B cell (primary cell): ENCODE results near the gene GSG1L.

Experiments used
- EZH2 ChIP-seq: IDR thresholded peaks from 2 replicates; pipeline ENCODE4 v1.6.1; 2012; ENCODE audit warnings: borderline replicate concordance, low read depth, mild to moderate bottlenecking, moderate library complexity, low read length; ENCODE audit not compliant: insufficient read depth, poor library complexity, severe bottlenecking
- TF ChIP-seq, protein P1 (sequence below): fragments of 200-600 bp; IDR thresholded peaks from one replicate; pipeline ENCODE4 v1.8.0; 2022; ENCODE audit warnings: antibody characterized with exemption, mild to moderate bottlenecking

DNA sequence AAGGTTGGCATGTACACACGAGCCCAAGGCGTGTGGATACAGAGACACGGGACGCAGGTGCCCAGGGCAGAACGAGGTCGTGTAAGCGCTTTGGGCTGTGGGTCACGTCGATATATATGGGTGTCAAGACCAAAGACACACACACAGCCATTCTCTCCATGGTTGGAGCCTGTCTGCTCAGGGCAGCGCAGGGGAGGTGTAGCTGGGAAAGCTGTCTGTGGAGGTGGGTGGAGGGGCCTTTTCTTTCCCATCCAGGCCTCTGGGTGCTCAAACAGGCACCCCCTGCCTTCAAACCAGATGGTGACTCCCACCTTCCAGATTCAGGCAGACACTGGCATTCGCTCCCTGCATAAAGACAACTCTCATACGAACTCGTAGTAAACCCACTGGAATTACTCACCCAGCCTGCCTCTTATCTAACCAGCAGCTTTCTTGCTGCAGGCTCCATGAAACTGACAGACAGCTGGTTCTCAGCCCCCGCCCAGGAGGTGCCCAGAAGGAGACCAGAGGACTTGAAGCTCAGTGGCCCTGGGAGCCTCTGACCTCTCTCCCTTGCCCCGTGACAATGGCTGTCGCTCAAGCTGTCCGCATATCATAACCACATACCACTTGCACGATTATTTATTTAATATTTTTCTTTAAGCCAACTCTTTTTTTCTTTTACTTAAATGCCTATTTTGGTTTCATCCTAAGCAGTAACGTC, 276.4 kb downstream of the GSG1L start:
- TF ChIP-seq, protein P1, sequence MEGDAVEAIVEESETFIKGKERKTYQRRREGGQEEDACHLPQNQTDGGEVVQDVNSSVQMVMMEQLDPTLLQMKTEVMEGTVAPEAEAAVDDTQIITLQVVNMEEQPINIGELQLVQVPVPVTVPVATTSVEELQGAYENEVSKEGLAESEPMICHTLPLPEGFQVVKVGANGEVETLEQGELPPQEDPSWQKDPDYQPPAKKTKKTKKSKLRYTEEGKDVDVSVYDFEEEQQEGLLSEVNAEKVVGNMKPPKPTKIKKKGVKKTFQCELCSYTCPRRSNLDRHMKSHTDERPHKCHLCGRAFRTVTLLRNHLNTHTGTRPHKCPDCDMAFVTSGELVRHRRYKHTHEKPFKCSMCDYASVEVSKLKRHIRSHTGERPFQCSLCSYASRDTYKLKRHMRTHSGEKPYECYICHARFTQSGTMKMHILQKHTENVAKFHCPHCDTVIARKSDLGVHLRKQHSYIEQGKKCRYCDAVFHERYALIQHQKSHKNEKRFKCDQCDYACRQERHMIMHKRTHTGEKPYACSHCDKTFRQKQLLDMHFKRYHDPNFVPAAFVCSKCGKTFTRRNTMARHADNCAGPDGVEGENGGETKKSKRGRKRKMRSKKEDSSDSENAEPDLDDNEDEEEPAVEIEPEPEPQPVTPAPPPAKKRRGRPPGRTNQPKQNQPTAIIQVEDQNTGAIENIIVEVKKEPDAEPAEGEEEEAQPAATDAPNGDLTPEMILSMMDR = no peak
- TF ChIP-seq EZH2 = no peak
